ENCODE results near the gene PER1.

- TF ChIP-seq POLR2A (IDR thresholded peaks at IDR 0.05; ENCODE audit: low read depth, low read length), result peak; percentile 54
- TF ChIP-seq TAF1 (IDR thresholded peaks at IDR 0.05; ENCODE audit: low read depth, low read length), result 0 out of 2 replicates have a peak, but pooled peaks have one; percentile 14
- TF ChIP-seq POLR2AphosphoS5 (IDR thresholded peaks at IDR 0.05; ENCODE audit: low read depth, low read length), result no peak
- no peak for TF ChIP-seq SPI1 (IDR thresholded peaks at IDR 0.05; ENCODE audit: low read depth, low read length)
Measured at GRCh38 chr17:8187517-8188262, 35.5 kb upstream of the PER1 start.

All from GM12891 (cell line).